HG03196 (cell line): Measurements from ENCODE around the gene FAM180A.
"Not testable (repeated sequence)": the region's sequence is repeated elsewhere in the genome, so short reads cannot be mapped to it uniquely, and the experiment has no call there.

Experiments
- ATAC-seq: cut with Tn5 transposase; IDR thresholded peaks from one replicate; pipeline ENCODE4 v1.9.1; 2021; ENCODE audit not compliant: unreplicated experiment

FAM180A gene

GRCh38 chr7:135748770-135749169 is at the start of gene FAM180A:
Gene FAM180A (minus strand): TSS chr7:135748813. CDS start chr7:135748580, 233 bp downstream.
- ATAC-seq, result no peak

- ATAC-seq, result no peak
These were observed 49.5 kb upstream of the FAM180A start for GRCh38 chr7:135798095-135798494.

- ATAC-seq, result no peak
These were observed 47.4 kb upstream of the FAM180A start for GRCh38 chr7:135795846-135796570.

GRCh38 chr7:135793841-135794240 is 45.2 kb upstream of the FAM180A start:
- no peak for ATAC-seq

- ATAC-seq, result no peak
These were observed 44.3 kb upstream of the FAM180A start for GRCh38 chr7:135792866-135793265.

- no peak for ATAC-seq
These were observed 43.7 kb upstream of the FAM180A start for GRCh38 chr7:135792363-135792668.

- no peak for ATAC-seq
These were observed 43.1 kb upstream of the FAM180A start for GRCh38 chr7:135791543-135792362.

GRCh38 chr7:135790371-135790977 is 41.9 kb upstream of the FAM180A start:
- no peak for ATAC-seq

- no peak for ATAC-seq
These were observed 41.3 kb upstream of the FAM180A start for GRCh38 chr7:135789956-135790355.

- ATAC-seq, result no peak
These were observed 40.8 kb upstream of the FAM180A start for GRCh38 chr7:135789431-135789830.

- no peak for ATAC-seq
These were observed 38.3 kb upstream of the FAM180A start for GRCh38 chr7:135786911-135787310.

- no peak for ATAC-seq
These were observed 36.5 kb upstream of the FAM180A start for GRCh38 chr7:135785065-135785464.

GRCh38 chr7:135784013-135784412 is 35.4 kb upstream of the FAM180A start:
- no peak for ATAC-seq

- no peak for ATAC-seq
These were observed 34.2 kb upstream of the FAM180A start for GRCh38 chr7:135782801-135783200.

GRCh38 chr7:135782377-135782776 is 33.8 kb upstream of the FAM180A start:
- ATAC-seq, result no peak

GRCh38 chr7:135777626-135778398 is 29.2 kb upstream of the FAM180A start:
- ATAC-seq, result no peak

GRCh38 chr7:135775915-135776314 is 27.3 kb upstream of the FAM180A start:
- ATAC-seq, result not testable (repeated sequence)

GRCh38 chr7:135775230-135775629 is 26.6 kb upstream of the FAM180A start:
- no peak for ATAC-seq

GRCh38 chr7:135774284-135774683 is 25.7 kb upstream of the FAM180A start:
- no peak for ATAC-seq

GRCh38 chr7:135773464-135773863 is 24.9 kb upstream of the FAM180A start:
- ATAC-seq, result no peak

GRCh38 chr7:135772639-135773222 is 24.1 kb upstream of the FAM180A start:
- ATAC-seq, result no peak
